HG03060 (cell line): ENCODE data around the gene HHIPL1.

Source experiments
- ATAC-seq: cut with Tn5 transposase; IDR thresholded peaks from one replicate; pipeline ENCODE4 v1.9.1; 2021; ENCODE audit warnings: low read depth, moderate number of reproducible peaks; ENCODE audit not compliant: unreplicated experiment

The HHIPL1 gene

DNA sequence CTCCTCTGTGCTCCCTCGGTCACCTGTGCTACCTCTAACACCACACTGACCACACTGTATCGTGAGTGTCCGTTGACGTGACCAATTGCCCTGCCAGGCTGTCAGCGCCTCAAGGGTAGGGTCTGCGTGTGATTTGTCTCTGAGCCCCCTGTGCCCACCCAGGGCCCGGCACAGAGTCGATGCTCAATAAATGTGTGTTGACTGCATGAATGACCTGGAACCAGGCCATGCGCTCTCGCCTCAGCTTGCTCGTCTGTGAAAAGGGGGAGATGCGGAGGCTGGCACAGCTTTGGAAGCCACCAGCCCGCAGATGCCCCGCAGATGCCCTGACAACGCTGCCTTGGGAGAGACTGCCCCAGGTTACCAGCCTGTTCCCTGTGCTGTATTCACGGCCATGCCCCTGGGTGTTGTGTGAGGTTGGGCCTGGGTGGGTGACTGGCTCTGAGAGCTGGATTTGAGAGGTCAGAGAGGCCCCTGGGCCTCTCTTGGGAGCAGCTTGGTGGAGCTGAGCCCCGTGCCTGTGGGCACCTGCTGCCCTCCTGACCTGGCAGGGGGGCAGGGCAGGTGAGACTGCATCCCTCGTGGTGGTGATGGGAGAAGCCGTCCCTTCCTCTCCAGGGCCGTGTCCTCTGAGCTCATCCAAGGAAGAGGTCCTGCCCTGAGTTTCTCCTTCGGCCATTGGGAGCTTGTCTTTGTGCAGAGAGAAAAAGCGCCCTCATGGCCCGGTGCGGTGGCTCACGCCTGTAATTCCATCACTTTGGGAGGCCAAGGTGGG lies 82.4 kb downstream of the HHIPL1 start:
- no peak for ATAC-seq

DNA sequence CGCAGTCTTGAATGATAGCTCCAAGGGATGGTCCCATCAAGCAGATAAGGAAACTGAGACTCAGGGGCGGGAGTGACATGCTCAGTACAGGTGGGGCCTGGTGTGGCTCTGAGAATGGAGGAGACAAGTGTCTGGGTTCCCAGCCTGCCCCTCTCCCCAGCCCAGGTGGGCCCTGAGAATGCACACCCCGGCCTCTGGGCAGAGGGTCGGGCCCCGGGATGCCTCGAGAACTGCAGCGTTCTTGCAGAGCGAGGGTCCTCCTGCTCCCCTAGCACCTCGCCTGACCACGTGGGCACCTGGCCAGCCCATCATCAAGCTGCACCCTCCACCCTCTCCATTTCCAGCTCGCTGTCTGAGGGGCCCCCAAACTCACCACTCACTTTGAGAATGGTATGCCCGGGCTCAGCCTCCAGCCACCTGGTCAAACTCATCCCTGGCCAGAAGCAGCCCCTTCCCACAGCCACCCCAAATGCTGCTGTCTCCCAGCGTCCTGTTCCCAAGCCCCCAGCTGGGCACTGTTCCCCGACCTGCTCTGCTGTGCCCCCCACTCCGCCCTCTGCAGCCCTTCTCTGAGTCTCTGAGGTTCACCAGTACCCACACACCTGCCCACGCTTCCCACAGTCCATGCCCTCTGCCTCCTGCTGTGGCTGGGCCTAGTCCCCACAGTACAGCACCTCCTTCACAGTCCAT lies 83.4 kb downstream of the HHIPL1 start:
- no peak for ATAC-seq

DNA sequence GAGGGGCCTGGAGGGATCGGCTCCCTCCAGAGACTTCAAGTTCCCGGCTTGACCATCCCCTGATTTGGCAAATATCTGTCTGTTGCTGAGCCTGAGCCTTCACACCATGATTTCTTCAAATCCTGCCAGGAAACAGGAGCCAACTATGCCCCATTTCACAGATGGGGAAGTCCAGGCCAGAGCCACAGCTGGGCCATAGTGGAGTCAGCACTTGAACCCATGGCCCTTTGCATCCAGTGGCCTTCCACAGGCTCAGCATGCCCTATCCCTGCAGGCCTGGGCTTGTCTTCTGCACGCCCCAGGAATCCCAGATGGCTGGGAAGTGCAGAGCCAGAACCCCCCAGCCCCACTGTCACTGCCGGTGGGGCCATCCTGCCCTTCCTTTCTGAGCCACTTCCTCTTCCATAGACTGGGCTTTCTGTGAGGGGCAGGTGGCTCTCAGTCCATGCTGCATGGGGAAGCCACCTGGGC lies 84.1 kb downstream of the HHIPL1 start:
- ATAC-seq: no peak
